PFSK-1 (cell line): ENCODE results near the gene PPP2R2D.

ENCODE experiments used
- POLR2AphosphoS5 ChIP-seq: IDR thresholded peaks from 2 replicates; pipeline ENCODE4 v1.6.1; 2012; ENCODE audit warnings: low read depth, mild to moderate bottlenecking, control low read depth, low read length, moderate library complexity
- TF ChIP-seq, protein P1 (sequence below), 2 experiments: IDR thresholded peaks; 2 replicates each; pipeline versions ENCODE4 v1.6.1 to v1.8.0; 2011 to 2012; ENCODE audit warnings: low read depth in 2 of 2, low read length in 2 of 2, control low read depth in 1 of 2, inconsistent platforms in 1 of 2, mild to moderate bottlenecking in 1 of 2, moderate library complexity in 1 of 2; ENCODE audit not compliant: insufficient read depth in 1 of 2

DNA sequence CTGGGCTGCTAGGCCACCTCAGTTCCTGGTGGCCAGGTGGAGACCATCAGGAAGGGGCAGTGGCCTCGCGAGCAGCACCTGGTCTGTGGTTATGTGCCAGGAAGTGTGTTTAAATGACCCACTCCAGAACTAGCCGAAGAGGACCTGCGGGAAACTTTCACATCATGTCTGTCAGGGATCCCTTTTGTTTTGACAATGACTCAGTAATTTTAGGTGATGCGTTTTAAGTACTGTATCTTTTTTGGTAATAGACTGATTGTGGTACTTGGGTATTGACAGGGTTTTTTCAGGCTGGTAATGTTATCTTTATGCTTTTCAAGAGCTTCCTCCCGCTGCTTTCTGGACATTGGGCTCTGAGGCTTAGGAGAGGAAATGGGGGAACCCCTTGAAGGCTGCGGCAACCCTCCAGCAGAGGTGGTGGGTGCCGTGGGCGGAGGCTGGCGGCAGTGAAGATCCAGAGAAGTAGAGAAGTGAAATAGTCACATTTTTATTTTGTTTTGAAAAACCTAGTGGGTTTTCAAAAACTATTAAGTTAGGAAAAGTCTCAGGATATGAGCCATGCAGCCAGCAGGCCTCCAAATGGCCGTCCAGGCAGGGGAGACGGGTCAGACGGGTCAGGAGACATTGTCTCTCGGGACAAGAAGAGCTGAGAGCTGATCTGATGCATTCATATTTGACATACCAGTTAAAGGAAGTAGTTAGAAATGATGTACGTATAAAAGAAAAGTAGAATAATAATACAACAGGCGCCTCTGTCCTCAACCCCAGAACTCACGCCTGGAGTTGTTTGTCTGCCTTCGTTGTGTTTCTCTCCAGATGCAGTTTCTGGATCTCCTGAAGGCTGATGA, 27.7 kb downstream of the PPP2R2D start:
- TF ChIP-seq, protein P1, sequence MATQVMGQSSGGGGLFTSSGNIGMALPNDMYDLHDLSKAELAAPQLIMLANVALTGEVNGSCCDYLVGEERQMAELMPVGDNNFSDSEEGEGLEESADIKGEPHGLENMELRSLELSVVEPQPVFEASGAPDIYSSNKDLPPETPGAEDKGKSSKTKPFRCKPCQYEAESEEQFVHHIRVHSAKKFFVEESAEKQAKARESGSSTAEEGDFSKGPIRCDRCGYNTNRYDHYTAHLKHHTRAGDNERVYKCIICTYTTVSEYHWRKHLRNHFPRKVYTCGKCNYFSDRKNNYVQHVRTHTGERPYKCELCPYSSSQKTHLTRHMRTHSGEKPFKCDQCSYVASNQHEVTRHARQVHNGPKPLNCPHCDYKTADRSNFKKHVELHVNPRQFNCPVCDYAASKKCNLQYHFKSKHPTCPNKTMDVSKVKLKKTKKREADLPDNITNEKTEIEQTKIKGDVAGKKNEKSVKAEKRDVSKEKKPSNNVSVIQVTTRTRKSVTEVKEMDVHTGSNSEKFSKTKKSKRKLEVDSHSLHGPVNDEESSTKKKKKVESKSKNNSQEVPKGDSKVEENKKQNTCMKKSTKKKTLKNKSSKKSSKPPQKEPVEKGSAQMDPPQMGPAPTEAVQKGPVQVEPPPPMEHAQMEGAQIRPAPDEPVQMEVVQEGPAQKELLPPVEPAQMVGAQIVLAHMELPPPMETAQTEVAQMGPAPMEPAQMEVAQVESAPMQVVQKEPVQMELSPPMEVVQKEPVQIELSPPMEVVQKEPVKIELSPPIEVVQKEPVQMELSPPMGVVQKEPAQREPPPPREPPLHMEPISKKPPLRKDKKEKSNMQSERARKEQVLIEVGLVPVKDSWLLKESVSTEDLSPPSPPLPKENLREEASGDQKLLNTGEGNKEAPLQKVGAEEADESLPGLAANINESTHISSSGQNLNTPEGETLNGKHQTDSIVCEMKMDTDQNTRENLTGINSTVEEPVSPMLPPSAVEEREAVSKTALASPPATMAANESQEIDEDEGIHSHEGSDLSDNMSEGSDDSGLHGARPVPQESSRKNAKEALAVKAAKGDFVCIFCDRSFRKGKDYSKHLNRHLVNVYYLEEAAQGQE (IDR thresholded peaks at IDR 0.05; ENCODE audit: insufficient read depth in 1 of 2, low read depth in 2 of 2, low read length in 2 of 2) = no peak
- no peak for TF ChIP-seq POLR2AphosphoS5
